ENCODE data around the gene LRRC7. TPM values are rescaled to one million over a fixed set of nuclear protein-coding genes. Genes with fewer than 3 reads are reported as not detected.

The LRRC7 gene
- total RNA-seq, 2 experiments from 2014 or later = 0.14 to 0.20 TPM

DNA sequence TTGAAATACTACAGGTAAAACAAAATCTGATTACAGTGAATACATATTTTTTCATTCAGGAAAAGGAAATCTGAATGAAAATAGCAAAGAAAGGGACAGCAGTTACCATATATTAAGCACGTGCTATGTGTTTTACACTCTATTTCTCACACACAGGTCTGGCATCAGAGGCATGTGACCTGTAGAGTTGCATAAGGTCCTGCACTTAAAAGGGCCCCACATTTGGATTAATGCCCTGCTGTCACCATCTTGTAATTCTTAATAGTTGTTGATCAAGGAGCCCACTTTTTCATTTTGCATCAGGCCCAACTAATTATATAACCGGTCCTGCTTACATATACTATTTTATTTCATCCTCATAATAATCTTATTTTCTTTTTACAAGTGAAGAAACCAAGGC lies 511.8 kb downstream of the LRRC7 start:
- ATAC-seq (ENCODE audit: poor library complexity) (no peak), DNase-seq (no peak)
- Mint-ChIP-seq H3K27ac (no peak overlapping the region), H3K9me3 (peaks cover 2% of the 10 kb centered on the region), H3K4me1 (ENCODE audit: low read depth) (no peaks in the 10 kb centered on the region), H3K4me3 (no peak overlapping the region), H3K36me3 (ENCODE audit: low read depth) (no peaks in the 10 kb centered on the region), H3K27me3 (no peaks in the 10 kb centered on the region)
- ChIA-PET POLR2A (no interaction called here), CTCF (no interaction called here)
- Histone ChIP-seq H3K36me3 (ENCODE audit: insufficient read depth, low read length) (no peaks in the 10 kb centered on the region), H3K27me3 (ENCODE audit: control insufficient read depth in 1 of 2, insufficient read depth in 2 of 2, low read length in 2 of 2) (no peaks in the 10 kb centered on the region), H3K27ac (ENCODE audit: low read depth in 1 of 2, low read length in 2 of 2) (no peak overlapping the region), H3K4me3 (ENCODE audit: low read length) (no peak overlapping the region), H3K4me1 (ENCODE audit: insufficient read depth, low read length) (no peaks in the 10 kb centered on the region), H3K9me3 (ENCODE audit: control insufficient read depth in 1 of 2, insufficient read depth in 1 of 2, low read length in 2 of 2) (no peaks in the 10 kb centered on the region)
- intact Hi-C loops (cut with DNase I, micrococcal nuclease) = no loop called here
- TF ChIP-seq, protein P1, sequence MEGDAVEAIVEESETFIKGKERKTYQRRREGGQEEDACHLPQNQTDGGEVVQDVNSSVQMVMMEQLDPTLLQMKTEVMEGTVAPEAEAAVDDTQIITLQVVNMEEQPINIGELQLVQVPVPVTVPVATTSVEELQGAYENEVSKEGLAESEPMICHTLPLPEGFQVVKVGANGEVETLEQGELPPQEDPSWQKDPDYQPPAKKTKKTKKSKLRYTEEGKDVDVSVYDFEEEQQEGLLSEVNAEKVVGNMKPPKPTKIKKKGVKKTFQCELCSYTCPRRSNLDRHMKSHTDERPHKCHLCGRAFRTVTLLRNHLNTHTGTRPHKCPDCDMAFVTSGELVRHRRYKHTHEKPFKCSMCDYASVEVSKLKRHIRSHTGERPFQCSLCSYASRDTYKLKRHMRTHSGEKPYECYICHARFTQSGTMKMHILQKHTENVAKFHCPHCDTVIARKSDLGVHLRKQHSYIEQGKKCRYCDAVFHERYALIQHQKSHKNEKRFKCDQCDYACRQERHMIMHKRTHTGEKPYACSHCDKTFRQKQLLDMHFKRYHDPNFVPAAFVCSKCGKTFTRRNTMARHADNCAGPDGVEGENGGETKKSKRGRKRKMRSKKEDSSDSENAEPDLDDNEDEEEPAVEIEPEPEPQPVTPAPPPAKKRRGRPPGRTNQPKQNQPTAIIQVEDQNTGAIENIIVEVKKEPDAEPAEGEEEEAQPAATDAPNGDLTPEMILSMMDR (IDR thresholded peaks at IDR 0.05) = no peak

GRCh38 chr1:70083519-70083918 lies 515.8 kb downstream of the LRRC7 start:
- no peaks in the 10 kb centered on the region for H3K36me3 Mint-ChIP-seq (ENCODE audit: low read depth)
- Histone ChIP-seq H3K4me1 (ENCODE audit: insufficient read depth, low read length) (no peaks in the 10 kb centered on the region), H3K36me3 (ENCODE audit: insufficient read depth, low read length) (no peaks in the 10 kb centered on the region), H3K4me3 (ENCODE audit: low read length) (no peak overlapping the region), H3K27ac (ENCODE audit: low read depth in 1 of 2, low read length in 2 of 2) (no peak overlapping the region), H3K27me3 (ENCODE audit: control insufficient read depth in 1 of 2, insufficient read depth in 2 of 2, low read length in 2 of 2) (no peaks in the 10 kb centered on the region), H3K9me3 (ENCODE audit: control insufficient read depth in 1 of 2, insufficient read depth in 1 of 2, low read length in 2 of 2) (no peaks in the 10 kb centered on the region)
- ChIA-PET POLR2A (no interaction called here), CTCF (interaction anchor here (1.1 kb wide), 1 partner anchor 29 kb away, joined by 3 read pairs; no protein-coding TSS in a partner anchor)
- TF ChIP-seq, protein P1 (IDR thresholded peaks at IDR 0.05) = no peak
- no peak overlapping the region for H3K27ac Mint-ChIP-seq
- H3K4me3 Mint-ChIP-seq = no peak overlapping the region
- H3K9me3 Mint-ChIP-seq = peaks cover 2% of the 10 kb centered on the region
- ATAC-seq (ENCODE audit: poor library complexity) = no peak
- intact Hi-C loops (cut with DNase I, micrococcal nuclease) = no loop called here
- H3K4me1 Mint-ChIP-seq (ENCODE audit: low read depth) = no peaks in the 10 kb centered on the region
- peaks cover under 1% of the 10 kb centered on the region for H3K27me3 Mint-ChIP-seq
- no peak for DNase-seq

DNA sequence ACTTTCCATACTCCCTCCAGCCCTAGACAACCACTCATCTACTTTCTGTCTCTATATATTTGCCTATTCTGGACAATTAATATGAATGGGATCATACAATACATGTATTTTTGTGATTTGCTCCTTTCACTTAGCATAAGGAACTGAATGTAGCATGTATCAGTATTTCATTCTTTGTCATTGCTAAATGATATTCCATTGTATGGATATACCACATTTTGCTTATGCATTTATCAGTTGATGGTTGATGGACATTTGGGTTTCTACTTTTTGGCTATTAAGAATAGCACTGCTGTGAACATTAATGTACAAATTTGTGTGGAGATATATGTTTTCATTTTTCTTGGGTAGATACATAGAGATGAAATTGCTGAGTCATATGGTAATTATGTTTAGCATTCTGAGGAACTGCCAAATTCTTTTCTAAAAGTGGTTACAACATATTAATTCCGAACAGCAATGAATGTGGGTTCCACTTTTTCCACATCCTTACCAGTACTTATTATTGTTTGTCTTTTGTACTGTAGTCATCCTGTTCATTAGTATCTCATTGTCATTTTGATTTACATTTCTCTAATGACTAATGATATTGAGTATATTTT lies 516.7 kb downstream of the LRRC7 start:
- ATAC-seq (ENCODE audit: poor library complexity) (no peak), DNase-seq (no peak)
- CTCF ChIA-PET = no interaction called here
- no peaks in the 10 kb centered on the region for H3K36me3 ChIP-seq (ENCODE audit: insufficient read depth, low read length)
- no peaks in the 10 kb centered on the region for H3K27me3 ChIP-seq (ENCODE audit: control insufficient read depth in 1 of 2, insufficient read depth in 2 of 2, low read length in 2 of 2)
- no peak overlapping the region for H3K4me3 ChIP-seq (ENCODE audit: low read length)
- POLR2A ChIA-PET = no interaction called here
- no peak overlapping the region for H3K4me3 Mint-ChIP-seq
- H3K27ac ChIP-seq (ENCODE audit: low read depth in 1 of 2, low read length in 2 of 2) = no peak overlapping the region
- peaks cover 8% of the 10 kb centered on the region for H3K27me3 Mint-ChIP-seq
- no peaks in the 10 kb centered on the region for H3K4me1 ChIP-seq (ENCODE audit: insufficient read depth, low read length)
- TF ChIP-seq, protein P1 (IDR thresholded peaks at IDR 0.05) = no peak
- no peak overlapping the region for H3K27ac Mint-ChIP-seq
- H3K9me3 Mint-ChIP-seq = peaks cover 2% of the 10 kb centered on the region
- intact Hi-C loops (cut with DNase I, micrococcal nuclease) = no loop called here
- H3K36me3 Mint-ChIP-seq (ENCODE audit: low read depth) = no peaks in the 10 kb centered on the region
- no peaks in the 10 kb centered on the region for H3K9me3 ChIP-seq (ENCODE audit: control insufficient read depth in 1 of 2, insufficient read depth in 1 of 2, low read length in 2 of 2)
- no peaks in the 10 kb centered on the region for H3K4me1 Mint-ChIP-seq (ENCODE audit: low read depth)

Measured in CD4-positive, alpha-beta T cell (primary cell).